Measurements from ENCODE around the gene OSBPL10. TPM values are rescaled to one million over a fixed set of nuclear protein-coding genes. Genes with fewer than 3 reads are reported as not detected.

The OSBPL10 gene
- total and polyA plus RNA-seq, 5 donors from 2014 or later = 0.14 to 1.8 (median 0.21) TPM; not detected in 2

DNA sequence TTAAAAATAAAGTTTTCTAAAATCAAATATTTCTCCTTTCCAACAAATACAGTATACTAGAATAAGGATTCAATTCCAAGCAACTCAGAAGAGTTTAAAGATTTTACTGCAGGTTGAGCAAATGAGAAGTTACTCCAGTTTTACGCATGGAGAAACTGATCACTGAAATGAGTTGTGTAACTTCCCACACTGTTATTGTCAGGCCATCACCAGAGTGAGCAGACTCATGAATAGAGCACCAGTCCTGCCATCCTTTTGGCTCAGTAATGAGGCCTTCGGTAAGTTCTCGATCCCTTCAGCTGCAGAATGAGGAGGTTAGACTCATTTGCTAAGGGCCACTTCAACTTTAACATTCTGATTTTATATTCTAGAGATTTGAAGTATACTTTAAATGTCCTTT lies 48.1 kb downstream of the OSBPL10 start:
- DNase-seq (no peak), ATAC-seq (ENCODE audit: low read depth in 2 of 2) (no peak)
- Histone ChIP-seq H3K4me3 (ENCODE audit: low read depth, low read length) (no peak overlapping the region), H3K4me1 (ENCODE audit: control insufficient read depth, insufficient read depth, low read length, poor library complexity, severe bottlenecking) (no peaks in the 10 kb centered on the region), H3K36me3 (ENCODE audit: control insufficient read depth, insufficient read depth, low read length) (no peaks in the 10 kb centered on the region), H3K27me3 (ENCODE audit: control insufficient read depth, insufficient read depth, low read length) (peaks cover 3% of the 10 kb centered on the region), H3K27ac (ENCODE audit: insufficient read depth, low read length, poor library complexity, severe bottlenecking) (no peak overlapping the region), H3K9me3 (ENCODE audit: control insufficient read depth in 2 of 2, low read length in 2 of 2) (no peaks in the 10 kb centered on the region)
- Mint-ChIP-seq H3K4me3 (no peak overlapping the region), H3K4me1 (peaks cover 0 to 13% (median 3%) of the 10 kb centered on the region in 4 donors), H3K9me3 (no peaks in the 10 kb centered on the region), H3K36me3 (no peaks in the 10 kb centered on the region), H3K27ac (no peak overlapping the region), H3K27me3 (peaks cover 5% of the 10 kb centered on the region)

DNA sequence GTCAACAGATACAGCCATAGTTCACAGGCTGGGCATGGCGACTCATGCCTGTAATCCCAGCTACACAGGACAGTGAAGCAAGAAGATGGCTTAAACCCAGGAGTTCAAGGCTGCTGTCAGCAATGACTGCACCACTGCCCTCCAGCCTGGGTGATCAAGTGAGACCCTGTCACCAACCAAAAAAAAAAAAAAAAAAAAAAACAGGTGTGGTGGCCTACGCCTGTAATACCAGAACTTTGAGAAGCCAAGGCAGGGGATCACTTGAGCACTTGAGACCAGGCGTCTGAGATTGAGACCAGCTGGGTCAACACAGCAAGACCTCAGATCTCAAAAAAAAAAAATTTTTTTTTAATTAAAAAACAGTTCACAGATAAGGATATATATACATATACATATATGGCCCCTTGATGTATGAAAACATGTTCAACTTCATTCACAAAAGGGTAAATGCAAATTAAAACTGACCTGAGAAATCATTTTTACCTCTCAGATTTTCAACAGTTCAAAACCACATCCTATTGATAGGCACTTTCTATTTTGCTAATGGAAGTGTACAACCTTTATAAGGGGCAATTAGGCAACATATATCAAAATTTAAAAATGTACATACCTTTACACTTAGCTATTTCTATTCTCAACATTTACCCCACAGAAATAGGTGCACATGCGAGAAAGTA lies 51.1 kb downstream of the OSBPL10 start:
- Histone ChIP-seq H3K27ac (ENCODE audit: insufficient read depth, low read length, poor library complexity, severe bottlenecking) (no peak overlapping the region), H3K9me3 (ENCODE audit: control insufficient read depth in 2 of 2, low read length in 2 of 2) (no peaks in the 10 kb centered on the region), H3K27me3 (ENCODE audit: control insufficient read depth, insufficient read depth, low read length) (no peaks in the 10 kb centered on the region), H3K4me1 (ENCODE audit: control insufficient read depth, insufficient read depth, low read length, poor library complexity, severe bottlenecking) (no peaks in the 10 kb centered on the region), H3K36me3 (ENCODE audit: control insufficient read depth, insufficient read depth, low read length) (no peaks in the 10 kb centered on the region), H3K4me3 (ENCODE audit: low read depth, low read length) (no peak overlapping the region)
- ATAC-seq (ENCODE audit: low read depth in 2 of 2) = no peak
- H3K27ac Mint-ChIP-seq = no peak overlapping the region
- peak in 1 of 3 donors; percentile 14 for DNase-seq
- H3K36me3 Mint-ChIP-seq = no peaks in the 10 kb centered on the region
- no peaks in the 10 kb centered on the region for H3K9me3 Mint-ChIP-seq
- no peaks in the 10 kb centered on the region for H3K27me3 Mint-ChIP-seq
- no peak overlapping the region for H3K4me3 Mint-ChIP-seq
- H3K4me1 Mint-ChIP-seq = peaks cover 0 to 13% (median 1%) of the 10 kb centered on the region in 4 donors

- Histone ChIP-seq H3K4me1 (ENCODE audit: control insufficient read depth, insufficient read depth, low read length, poor library complexity, severe bottlenecking) (no peaks in the 10 kb centered on the region), H3K27ac (ENCODE audit: insufficient read depth, low read length, poor library complexity, severe bottlenecking) (no peak overlapping the region), H3K27me3 (ENCODE audit: control insufficient read depth, insufficient read depth, low read length) (no peaks in the 10 kb centered on the region), H3K9me3 (ENCODE audit: control insufficient read depth in 2 of 2, low read length in 2 of 2) (no peaks in the 10 kb centered on the region), H3K36me3 (ENCODE audit: control insufficient read depth, insufficient read depth, low read length) (no peaks in the 10 kb centered on the region), H3K4me3 (ENCODE audit: low read depth, low read length) (no peak overlapping the region)
- Mint-ChIP-seq H3K4me1 (peaks cover 0 to 5% (median 1%) of the 10 kb centered on the region in 4 donors), H3K36me3 (no peaks in the 10 kb centered on the region), H3K27ac (no peak overlapping the region), H3K27me3 (no peaks in the 10 kb centered on the region), H3K4me3 (no peak overlapping the region), H3K9me3 (no peaks in the 10 kb centered on the region)
- ATAC-seq (ENCODE audit: low read depth in 2 of 2) (no peak), DNase-seq (no peak)
Measured at GRCh38 chr3:31927811-31928210, 53.3 kb downstream of the OSBPL10 start.

- H3K4me3 ChIP-seq (ENCODE audit: low read depth, low read length) = no peak overlapping the region
- H3K36me3 ChIP-seq (ENCODE audit: control insufficient read depth, insufficient read depth, low read length) = no peaks in the 10 kb centered on the region
- DNase-seq = no peak
- Mint-ChIP-seq H3K36me3 (no peaks in the 10 kb centered on the region), H3K4me1 (peaks cover 0 to 5% (median 1%) of the 10 kb centered on the region in 4 donors), H3K27me3 (no peaks in the 10 kb centered on the region), H3K9me3 (peaks cover 0 to 3% (median 0%) of the 10 kb centered on the region in 7 donors), H3K4me3 (no peak overlapping the region), H3K27ac (no peak overlapping the region)
- H3K27ac ChIP-seq (ENCODE audit: insufficient read depth, low read length, poor library complexity, severe bottlenecking) = no peak overlapping the region
- no peaks in the 10 kb centered on the region for H3K27me3 ChIP-seq (ENCODE audit: control insufficient read depth, insufficient read depth, low read length)
- no peak for ATAC-seq (ENCODE audit: low read depth in 2 of 2)
- no peaks in the 10 kb centered on the region for H3K9me3 ChIP-seq (ENCODE audit: control insufficient read depth in 2 of 2, low read length in 2 of 2)
- no peaks in the 10 kb centered on the region for H3K4me1 ChIP-seq (ENCODE audit: control insufficient read depth, insufficient read depth, low read length, poor library complexity, severe bottlenecking)
Measured at GRCh38 chr3:31926543-31926942, 54.5 kb downstream of the OSBPL10 start.

- H3K27me3 ChIP-seq (ENCODE audit: control insufficient read depth, insufficient read depth, low read length) = no peaks in the 10 kb centered on the region
- H3K36me3 ChIP-seq (ENCODE audit: control insufficient read depth, insufficient read depth, low read length) = no peaks in the 10 kb centered on the region
- no peaks in the 10 kb centered on the region for H3K27me3 Mint-ChIP-seq
- H3K27ac ChIP-seq (ENCODE audit: insufficient read depth, low read length, poor library complexity, severe bottlenecking) = no peak overlapping the region
- ATAC-seq (ENCODE audit: low read depth in 2 of 2) (no peak), DNase-seq (no peak)
- peaks cover under 1 to 7% (median 1%) of the 10 kb centered on the region in 7 donors for H3K9me3 Mint-ChIP-seq
- no peak overlapping the region for H3K27ac Mint-ChIP-seq
- peaks cover 2 to 6% of the 10 kb centered on the region in 2 experiments for H3K9me3 ChIP-seq (ENCODE audit: control insufficient read depth in 2 of 2, low read length in 2 of 2)
- no peak overlapping the region for H3K4me3 Mint-ChIP-seq
- no peaks in the 10 kb centered on the region for H3K36me3 Mint-ChIP-seq
- no peak overlapping the region for H3K4me3 ChIP-seq (ENCODE audit: low read depth, low read length)
- no peaks in the 10 kb centered on the region for H3K4me1 ChIP-seq (ENCODE audit: control insufficient read depth, insufficient read depth, low read length, poor library complexity, severe bottlenecking)
- peaks cover 0 to 3% (median 1%) of the 10 kb centered on the region in 4 donors for H3K4me1 Mint-ChIP-seq
Measured at GRCh38 chr3:31925271-31925630, 55.8 kb downstream of the OSBPL10 start.

GRCh38 chr3:31924610-31925270 lies 56.3 kb downstream of the OSBPL10 start:
- ATAC-seq (ENCODE audit: low read depth in 2 of 2) = no peak
- Mint-ChIP-seq H3K4me3 (no peak overlapping the region), H3K36me3 (no peaks in the 10 kb centered on the region), H3K9me3 (peaks cover 2 to 10% (median 6%) of the 10 kb centered on the region in 7 donors), H3K27ac (no peak overlapping the region), H3K27me3 (no peaks in the 10 kb centered on the region), H3K4me1 (peaks cover 0 to 3% (median 0%) of the 10 kb centered on the region in 4 donors)
- Histone ChIP-seq H3K27ac (ENCODE audit: insufficient read depth, low read length, poor library complexity, severe bottlenecking) (no peak overlapping the region), H3K9me3 (ENCODE audit: control insufficient read depth in 2 of 2, low read length in 2 of 2) (peaks cover 4 to 10% of the 10 kb centered on the region in 2 experiments), H3K36me3 (ENCODE audit: control insufficient read depth, insufficient read depth, low read length) (no peaks in the 10 kb centered on the region), H3K4me1 (ENCODE audit: control insufficient read depth, insufficient read depth, low read length, poor library complexity, severe bottlenecking) (no peaks in the 10 kb centered on the region), H3K27me3 (ENCODE audit: control insufficient read depth, insufficient read depth, low read length) (no peaks in the 10 kb centered on the region), H3K4me3 (ENCODE audit: low read depth, low read length) (no peak overlapping the region)
- no peak for DNase-seq

- no peak overlapping the region for H3K4me3 Mint-ChIP-seq
- H3K4me1 Mint-ChIP-seq = peaks cover 4 to 13% (median 6%) of the 10 kb centered on the region in 4 donors
- no peaks in the 10 kb centered on the region for H3K27me3 Mint-ChIP-seq
- DNase-seq (no peak), ATAC-seq (ENCODE audit: low read depth in 2 of 2) (no peak)
- no peaks in the 10 kb centered on the region for H3K36me3 Mint-ChIP-seq
- H3K9me3 Mint-ChIP-seq = peaks cover 2 to 21% (median 7%) of the 10 kb centered on the region in 7 donors
- H3K4me3 ChIP-seq (ENCODE audit: low read depth, low read length) = no peak overlapping the region
- H3K27ac Mint-ChIP-seq = peak overlapping the region in 1 of 3 donors; percentile 58
- H3K27ac ChIP-seq (ENCODE audit: insufficient read depth, low read length, poor library complexity, severe bottlenecking) = no peak overlapping the region
- no peaks in the 10 kb centered on the region for H3K36me3 ChIP-seq (ENCODE audit: control insufficient read depth, insufficient read depth, low read length)
- H3K9me3 ChIP-seq (ENCODE audit: control insufficient read depth in 2 of 2, low read length in 2 of 2) = peaks cover 4 to 13% of the 10 kb centered on the region in 2 experiments
- peaks cover 3% of the 10 kb centered on the region for H3K4me1 ChIP-seq (ENCODE audit: control insufficient read depth, insufficient read depth, low read length, poor library complexity, severe bottlenecking)
- no peaks in the 10 kb centered on the region for H3K27me3 ChIP-seq (ENCODE audit: control insufficient read depth, insufficient read depth, low read length)
Measured at GRCh38 chr3:31922962-31923361, 58.1 kb downstream of the OSBPL10 start.

Data from CD4-positive, CD25-positive, alpha-beta regulatory T cell (primary cell).